Mammary epithelial cell (primary cell): ENCODE results near the gene ADAMTS4.

Experiments
- EZH2 ChIP-seq: IDR thresholded peaks from 2 replicates; pipeline ENCODE4 v1.6.1; 2012; ENCODE audit warnings: low read length, inconsistent platforms, borderline replicate concordance
- TF ChIP-seq, protein P1 (sequence below), 2 donors: IDR thresholded peaks in 1 of 2; conservative IDR thresholded peaks in 1 of 2; 2 replicates each; pipeline ENCODE4 v1.5.1; 2011 to 2012; ENCODE audit warnings: inconsistent platforms in 2 of 2, low read length in 2 of 2, mild to moderate bottlenecking in 2 of 2, control low read depth in 1 of 2, low read depth in 1 of 2; ENCODE audit not compliant: insufficient read depth in 1 of 2; ENCODE audit errors: extremely low read depth in 1 of 2

DNA sequence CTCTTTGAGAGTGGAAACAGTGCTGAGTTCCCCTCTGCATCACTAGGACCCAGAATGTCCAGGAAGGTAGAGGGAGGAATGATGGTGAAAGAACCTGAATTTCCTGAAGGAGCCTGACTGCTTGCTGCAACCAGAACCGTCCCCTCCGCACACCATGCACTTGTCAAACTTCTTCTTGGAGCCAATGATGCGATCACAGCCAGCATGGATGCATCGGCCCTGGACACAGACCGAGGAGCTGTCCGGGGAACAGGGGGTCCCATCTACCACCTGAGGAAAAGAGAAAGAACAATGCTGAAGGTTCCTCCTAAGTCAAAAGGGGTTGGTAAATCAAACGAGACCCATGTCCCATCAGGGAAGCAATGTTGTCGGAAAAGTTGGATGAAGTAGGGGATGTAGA is 6.9 kb downstream of the ADAMTS4 start:
- TF ChIP-seq EZH2, result no peak
- TF ChIP-seq, protein P1, sequence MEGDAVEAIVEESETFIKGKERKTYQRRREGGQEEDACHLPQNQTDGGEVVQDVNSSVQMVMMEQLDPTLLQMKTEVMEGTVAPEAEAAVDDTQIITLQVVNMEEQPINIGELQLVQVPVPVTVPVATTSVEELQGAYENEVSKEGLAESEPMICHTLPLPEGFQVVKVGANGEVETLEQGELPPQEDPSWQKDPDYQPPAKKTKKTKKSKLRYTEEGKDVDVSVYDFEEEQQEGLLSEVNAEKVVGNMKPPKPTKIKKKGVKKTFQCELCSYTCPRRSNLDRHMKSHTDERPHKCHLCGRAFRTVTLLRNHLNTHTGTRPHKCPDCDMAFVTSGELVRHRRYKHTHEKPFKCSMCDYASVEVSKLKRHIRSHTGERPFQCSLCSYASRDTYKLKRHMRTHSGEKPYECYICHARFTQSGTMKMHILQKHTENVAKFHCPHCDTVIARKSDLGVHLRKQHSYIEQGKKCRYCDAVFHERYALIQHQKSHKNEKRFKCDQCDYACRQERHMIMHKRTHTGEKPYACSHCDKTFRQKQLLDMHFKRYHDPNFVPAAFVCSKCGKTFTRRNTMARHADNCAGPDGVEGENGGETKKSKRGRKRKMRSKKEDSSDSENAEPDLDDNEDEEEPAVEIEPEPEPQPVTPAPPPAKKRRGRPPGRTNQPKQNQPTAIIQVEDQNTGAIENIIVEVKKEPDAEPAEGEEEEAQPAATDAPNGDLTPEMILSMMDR (conservative IDR thresholded peaks at IDR 0.05 in 1 of 2, IDR thresholded peaks at IDR 0.05 in 1 of 2; ENCODE audit: extremely low read depth in 1 of 2, insufficient read depth in 1 of 2, low read depth in 1 of 2, low read length in 2 of 2), result no peak
